GM12864 (cell line): ENCODE measurements around the gene VPS13D.

Source experiments
- DNase-seq: peaks from one replicate; pipeline ENCODE4 v3.0.0-alpha.2; 2011; ENCODE audit warnings: low read depth
- H3K4me3 ChIP-seq: 2 replicates; pipeline ENCODE4 v1.5.1; 2011; ENCODE audit warnings: mild to moderate bottlenecking, low read depth, low read length, control low read depth
- CTCF ChIP-seq: IDR thresholded peaks from 2 replicates; pipeline ENCODE4 v1.5.1; 2011; ENCODE audit warnings: low read depth, mild to moderate bottlenecking, moderate library complexity, low read length, control low read depth, inconsistent platforms; ENCODE audit errors: missing control alignments

Gene VPS13D

GRCh38 chr1:12412439-12412838, 182.6 kb downstream of the VPS13D start:
- no peak for DNase-seq
- no peak overlapping the region for H3K4me3 ChIP-seq
- TF ChIP-seq CTCF: no peak

GRCh38 chr1:12413664-12414410, 184.0 kb downstream of the VPS13D start:
- no peak overlapping the region for H3K4me3 ChIP-seq
- TF ChIP-seq CTCF: no peak
- DNase-seq: no peak

- TF ChIP-seq CTCF: no peak
- no peak for DNase-seq
Observed at GRCh38 chr1:12414444-12415018, 184.7 kb downstream of the VPS13D start.

GRCh38 chr1:12415038-12415466, 185.2 kb downstream of the VPS13D start:
- TF ChIP-seq CTCF: no peak
- DNase-seq: no peak

More at GRCh38 chr1:12414444-12415018, 184.7 kb downstream of the VPS13D start:
- no peak overlapping the region for H3K4me3 ChIP-seq

GRCh38 chr1:12416101-12416500, 186.3 kb downstream of the VPS13D start:
- no peak for TF ChIP-seq CTCF
- no peak for DNase-seq
- H3K4me3 ChIP-seq: no peak overlapping the region

More at GRCh38 chr1:12415038-12415466, 185.2 kb downstream of the VPS13D start:
- H3K4me3 ChIP-seq: no peak overlapping the region

GRCh38 chr1:12416744-12417143, 186.9 kb downstream of the VPS13D start:
- no peak for TF ChIP-seq CTCF
- H3K4me3 ChIP-seq: no peak overlapping the region
- DNase-seq: no peak
